HepG2 (cell line): ENCODE results near the gene UBC. TPM values are rescaled to one million over a fixed set of nuclear protein-coding genes. Genes with fewer than 3 reads are reported as not detected.

Source experiments
- AKNA ChIP-seq: sonication (generic); formaldehyde crosslinking; IDR thresholded peaks from 2 replicates; pipeline ENCODE4 v1.4.0; 2020; ENCODE audit warnings: missing genetic modification reagents, borderline replicate concordance
- ARNTL ChIP-seq: sonication (generic); formaldehyde crosslinking; IDR thresholded peaks from 2 replicates; pipeline ENCODE4 v1.4.0; 2020; ENCODE audit warnings: mild to moderate bottlenecking, missing genetic modification reagents
- GTF3A ChIP-seq: sonication (generic); formaldehyde crosslinking; conservative IDR thresholded peaks from 2 replicates; pipeline ENCODE4 v1.4.0; 2020; ENCODE audit warnings: mild to moderate bottlenecking, missing genetic modification reagents
- GZF1 ChIP-seq: sonication (generic); formaldehyde crosslinking; IDR thresholded peaks from 2 replicates; pipeline ENCODE4 v1.5.1; 2020; ENCODE audit warnings: mild to moderate bottlenecking, missing genetic modification reagents
- HINFP ChIP-seq: sonication (generic); formaldehyde crosslinking; IDR thresholded peaks from 2 replicates; pipeline ENCODE4 v1.4.0; 2020; ENCODE audit warnings: low read depth, mild to moderate bottlenecking, missing genetic modification reagents
- IRF1 ChIP-seq: sonication (generic); formaldehyde crosslinking; IDR thresholded peaks from 2 replicates; pipeline ENCODE4 v1.4.0; 2020; ENCODE audit warnings: low read depth, mild to moderate bottlenecking, missing genetic modification reagents
- IRF2 ChIP-seq: IDR thresholded peaks from 2 replicates; pipeline ENCODE4 v1.6.1; 2018; ENCODE audit warnings: missing genetic modification reagents, missing compliant biosample characterization
- MNT ChIP-seq: fragments of 450-650 bp; IDR thresholded peaks from 2 replicates; pipeline ENCODE4 v1.6.1; 2016
- NCOA2 ChIP-seq: sonication (generic); formaldehyde crosslinking; IDR thresholded peaks from 2 replicates; pipeline ENCODE4 v1.8.0; 2022; ENCODE audit warnings: inconsistent platforms
- RAD21 ChIP-seq: fragments of 450-650 bp; formaldehyde crosslinking; IDR thresholded peaks from 2 replicates; pipeline ENCODE4 v1.5.0; 2020; ENCODE audit warnings: mild to moderate bottlenecking
- RARA ChIP-seq: IDR thresholded peaks from 2 replicates; pipeline ENCODE4 v1.6.1; 2016; ENCODE audit warnings: missing genetic modification reagents, missing compliant biosample characterization
- SIN3B ChIP-seq: fragments of 150-350 bp; IDR thresholded peaks from 2 replicates; pipeline ENCODE4 v1.6.1; 2014; ENCODE audit warnings: low read length
- SOX13 ChIP-seq, 3 experiments: fragments of 450-650 bp in 1 of 3; sonication (generic) in 1 of 3; formaldehyde crosslinking in 1 of 3; IDR thresholded peaks in 2 of 3; conservative IDR thresholded peaks in 1 of 3; 2 replicates each; pipeline versions ENCODE4 v1.5.0 to v1.6.1; 2016 to 2020; ENCODE audit warnings: antibody characterized with exemption in 1 of 3, mild to moderate bottlenecking in 1 of 3, missing compliant biosample characterization in 1 of 3, missing genetic modification reagents in 1 of 3, moderate library complexity in 1 of 3
- SSRP1 ChIP-seq: IDR thresholded peaks from 2 replicates; pipeline ENCODE4 v1.6.1; 2016; ENCODE audit warnings: control low read depth
- TRIM24 ChIP-seq: sonication (generic); formaldehyde crosslinking; IDR thresholded peaks from 2 replicates; pipeline ENCODE4 v1.8.0; 2022; ENCODE audit warnings: mild to moderate bottlenecking, missing genetic modification reagents
- U2AF2 ChIP-seq: fragments of 200-400 bp; formaldehyde crosslinking; IDR thresholded peaks from 2 replicates; pipeline ENCODE4 v1.6.1; 2017; ENCODE audit warnings: low read depth, mild to moderate bottlenecking, low read length
- ZKSCAN8 ChIP-seq: IDR thresholded peaks from 2 replicates; pipeline ENCODE4 v1.6.1; 2016; ENCODE audit warnings: borderline replicate concordance, missing genetic modification reagents, missing compliant biosample characterization
- ZNF124 ChIP-seq: sonication (generic); formaldehyde crosslinking; IDR thresholded peaks from 2 replicates; pipeline ENCODE4 v1.4.0; 2020; ENCODE audit warnings: missing genetic modification reagents
- ZNF235 ChIP-seq: sonication (generic); formaldehyde crosslinking; IDR thresholded peaks from 2 replicates; pipeline ENCODE4 v1.8.1; 2023; ENCODE audit warnings: mild to moderate bottlenecking, missing genetic modification reagents, borderline replicate concordance
- ZNF3 ChIP-seq: IDR thresholded peaks from 2 replicates; pipeline ENCODE4 v1.7.0; 2017; ENCODE audit warnings: inconsistent platforms
- ZNF782 ChIP-seq: sonication (generic); formaldehyde crosslinking; IDR thresholded peaks from 2 replicates; pipeline ENCODE4 v1.4.0; 2020; ENCODE audit warnings: missing genetic modification reagents, mild to moderate bottlenecking, borderline replicate concordance
- ZNF850 ChIP-seq: sonication (generic); formaldehyde crosslinking; conservative IDR thresholded peaks from 2 replicates; pipeline ENCODE4 v1.9.0; 2021; ENCODE audit warnings: mild to moderate bottlenecking, missing genetic modification reagents
- polyA plus RNA-seq, 8 experiments: library from polyadenylated mRNA; depleted of rRNA in 3 of 8; stranded (reverse) in 7 of 8; unstranded in 1 of 8; fragments of >200 nt; fragmentation: Illumina TruSeq in 4 of 8; extraction: Trizol in 4 of 8; gene quantifications; 2 replicates each; pipeline versions ENCODE4 v1.2.1 to v1.2.3, GENCODE V29; 2011 to 2016; ENCODE audit warnings: low read depth in 4 of 8, missing spikeins in 1 of 8, mixed read lengths in 1 of 8; ENCODE audit not compliant: insufficient read depth in 1 of 8
- total RNA-seq, 5 experiments: library from RNA; depleted of rRNA; stranded (reverse); fragments of >200 nt; fragmentation: Illumina TruSeq; extraction: Trizol; gene quantifications; 2 replicates each; pipeline ENCODE4 v1.2.3, GENCODE V29; 2016; ENCODE audit warnings: low read depth in 1 of 5

Gene UBC
- total and polyA plus RNA-seq, 2 of the 13 experiments (the other 11 are each of a cell fraction or from before 2014, with no cell fraction given), result 805 to 1,432 TPM

GRCh38 chr12:124906606-124907261, 7.7 kb downstream of the UBC start (continued):
- no peak for TF ChIP-seq AKNA (CRISPR knock-in tag)
- TF ChIP-seq ZNF124 (CRISPR knock-in tag), result peak; percentile 52; the same call in 1 of the 2 replicates
- TF ChIP-seq ZNF3, result no peak
- no peak for TF ChIP-seq SOX13 (IDR thresholded peaks at IDR 0.05)
- TF ChIP-seq SOX13 (CRISPR knock-in tag; conservative IDR thresholded peaks at IDR 0.05 in 1 of 2, IDR thresholded peaks at IDR 0.05 in 1 of 2), result peak in 1 of 2 experiments; percentile 43; a peak in 1 of 4 replicates
- TF ChIP-seq ZNF782 (CRISPR knock-in tag), result no peak
- TF ChIP-seq SSRP1 (CRISPR knock-in tag), result no peak
- TF ChIP-seq RAD21 (CRISPR knock-in tag), result peak; percentile 90
- no peak for TF ChIP-seq U2AF2
- no peak for TF ChIP-seq SIN3B
- TF ChIP-seq ZKSCAN8 (CRISPR knock-in tag), result 0 out of 2 replicates have a peak, but pooled peaks have one; percentile 27
- TF ChIP-seq GZF1 (CRISPR knock-in tag), result no peak
- TF ChIP-seq MNT, result no peak
- TF ChIP-seq IRF1, result no peak
- peak; percentile 28; the same call in 1 of the 2 replicates for TF ChIP-seq RARA
- no peak for TF ChIP-seq TRIM24 (CRISPR knock-in tag)
- TF ChIP-seq ARNTL (CRISPR knock-in tag), result no peak
- TF ChIP-seq ZNF850, result no peak
- TF ChIP-seq IRF2, result 0 out of 2 replicates have a peak, but pooled peaks have one; percentile 30
- no peak for TF ChIP-seq GTF3A (CRISPR knock-in tag)
- TF ChIP-seq HINFP (CRISPR knock-in tag), result no peak
- 0 out of 2 replicates have a peak, but pooled peaks have one; percentile 21 for TF ChIP-seq NCOA2 (CRISPR knock-in tag)
- TF ChIP-seq ZNF235 (CRISPR knock-in tag), result no peak
